ENCODE data around the gene INS.

The INS gene

DNA sequence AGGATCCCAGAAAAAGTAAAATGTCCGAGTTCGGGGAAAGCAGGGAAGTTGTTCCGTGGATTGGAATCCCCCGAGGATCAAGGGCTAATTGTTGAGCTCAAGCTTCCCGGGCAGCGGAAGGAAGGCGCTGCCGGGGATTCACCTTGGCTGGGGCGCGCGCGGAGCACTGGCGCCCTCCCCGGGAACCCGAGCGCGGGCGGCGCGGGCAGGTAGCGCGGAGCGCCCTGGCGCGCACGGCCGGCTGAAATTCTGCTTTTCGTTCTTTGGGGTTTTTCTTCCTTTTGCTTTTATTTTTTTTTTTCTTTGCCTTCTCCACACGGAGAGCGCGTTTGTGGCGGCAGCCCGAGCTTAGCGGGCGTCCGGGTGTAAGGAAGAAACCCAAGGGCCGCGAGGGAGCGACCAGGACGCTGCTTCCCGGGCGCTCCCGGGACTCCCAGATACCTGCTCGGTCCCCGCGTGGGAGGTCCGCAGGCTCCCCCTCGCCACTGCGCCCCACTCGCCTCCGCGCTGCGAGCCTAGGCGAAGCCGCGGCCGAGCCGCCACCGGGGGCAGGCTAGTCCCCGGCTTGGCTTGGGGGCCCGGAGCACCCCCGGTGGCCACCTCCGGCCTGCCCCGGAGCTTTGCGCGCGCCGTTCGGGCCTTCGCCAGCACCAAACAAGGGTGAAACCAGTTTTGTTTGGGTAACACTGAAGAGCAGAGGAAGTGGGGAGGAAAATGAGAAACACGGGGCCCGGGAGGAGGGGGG is 17.0 kb downstream of the INS start:
- no peak for DNase-seq (ENCODE audit: low spot score)

DNA sequence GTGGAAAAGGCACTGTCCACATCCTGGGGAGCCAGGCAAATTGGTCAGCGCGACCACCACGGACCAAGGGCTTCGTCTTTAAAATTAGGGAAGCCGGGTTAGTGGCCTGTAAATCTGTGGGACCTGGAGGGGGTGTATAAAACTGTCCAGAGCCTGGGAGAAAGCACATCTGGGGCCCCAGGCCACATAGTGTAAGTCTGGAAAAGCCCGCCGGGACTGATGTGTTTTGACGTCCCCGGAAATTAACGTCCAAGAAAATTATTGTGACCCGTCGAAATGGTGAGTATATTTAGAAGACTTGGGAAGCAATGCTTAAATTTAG is 17.6 kb downstream of the INS start:
- DNase-seq (ENCODE audit: low spot score): no peak

DNA sequence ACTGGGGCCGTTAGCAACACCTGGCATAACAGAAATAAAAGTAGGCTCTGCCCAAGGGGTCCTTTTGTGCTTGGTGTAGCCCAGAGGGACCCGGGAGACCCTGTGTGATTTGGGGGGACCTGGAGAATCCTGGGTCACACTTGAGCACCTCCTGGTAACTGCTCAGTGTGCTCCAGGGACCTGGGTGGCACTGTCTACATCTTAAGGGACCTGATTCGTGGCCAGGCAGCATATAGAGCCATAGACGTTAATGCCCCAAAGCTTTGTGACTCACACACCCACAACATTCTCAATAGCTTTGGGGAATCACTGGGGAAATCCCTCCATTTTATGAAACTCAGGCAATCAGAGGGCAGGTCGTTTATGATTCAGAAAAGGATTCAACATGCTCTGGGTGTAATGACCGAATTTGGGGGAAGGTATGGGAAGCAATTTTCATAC is 18.2 kb downstream of the INS start:
- no peak for DNase-seq (ENCODE audit: low spot score)

GRCh38 chr11:2142300-2142759 is 18.7 kb downstream of the INS start:
- DNase-seq (ENCODE audit: low spot score): no peak

GRCh38 chr11:2140411-2141400 is 20.3 kb downstream of the INS start:
- DNase-seq (ENCODE audit: low spot score): no peak

DNA sequence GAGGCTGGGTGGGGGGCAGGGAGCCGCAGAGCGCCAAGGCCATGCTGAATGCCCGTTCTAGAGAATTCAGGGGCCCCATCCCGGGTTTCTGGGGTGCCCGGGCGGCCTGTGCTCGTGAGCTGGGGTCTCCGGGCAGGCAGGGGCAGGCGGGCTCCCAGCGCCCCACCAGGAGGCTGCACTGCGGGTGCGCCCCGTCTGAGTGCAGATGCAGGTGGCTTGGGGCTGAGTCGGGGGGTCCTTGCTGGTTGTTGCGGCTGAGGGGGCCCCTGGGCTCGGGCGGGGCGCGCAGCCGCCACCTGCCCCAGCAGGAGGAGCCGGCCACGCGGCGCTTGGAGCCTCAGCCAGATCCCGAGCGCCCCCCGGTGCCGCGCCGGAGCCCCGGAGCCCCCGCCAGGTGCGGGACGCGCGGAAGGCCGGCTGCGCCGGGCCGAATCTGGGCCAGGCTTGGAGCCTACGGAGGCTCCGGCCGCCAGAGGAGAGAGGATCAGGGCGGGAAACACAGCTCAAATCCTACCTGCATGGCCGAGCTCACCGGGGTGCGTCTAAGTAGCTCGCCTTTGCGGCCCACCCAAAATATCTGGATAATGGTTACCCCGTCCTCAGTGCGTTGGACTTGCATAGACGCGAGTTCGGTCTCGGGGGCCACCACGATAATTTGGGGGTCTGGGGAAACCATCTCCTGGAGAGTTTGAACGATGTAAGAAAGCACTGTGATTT is 21.2 kb downstream of the INS start:
- no peak for DNase-seq (ENCODE audit: low spot score)

GRCh38 chr11:2139123-2139521 is 21.9 kb downstream of the INS start, which contains the start of gene IGF2:
Gene IGF2 (minus strand): TSS chr11:2139389. CDS start chr11:2135523, 3,866 bp downstream.
- no peak for DNase-seq (ENCODE audit: low spot score)

DNA sequence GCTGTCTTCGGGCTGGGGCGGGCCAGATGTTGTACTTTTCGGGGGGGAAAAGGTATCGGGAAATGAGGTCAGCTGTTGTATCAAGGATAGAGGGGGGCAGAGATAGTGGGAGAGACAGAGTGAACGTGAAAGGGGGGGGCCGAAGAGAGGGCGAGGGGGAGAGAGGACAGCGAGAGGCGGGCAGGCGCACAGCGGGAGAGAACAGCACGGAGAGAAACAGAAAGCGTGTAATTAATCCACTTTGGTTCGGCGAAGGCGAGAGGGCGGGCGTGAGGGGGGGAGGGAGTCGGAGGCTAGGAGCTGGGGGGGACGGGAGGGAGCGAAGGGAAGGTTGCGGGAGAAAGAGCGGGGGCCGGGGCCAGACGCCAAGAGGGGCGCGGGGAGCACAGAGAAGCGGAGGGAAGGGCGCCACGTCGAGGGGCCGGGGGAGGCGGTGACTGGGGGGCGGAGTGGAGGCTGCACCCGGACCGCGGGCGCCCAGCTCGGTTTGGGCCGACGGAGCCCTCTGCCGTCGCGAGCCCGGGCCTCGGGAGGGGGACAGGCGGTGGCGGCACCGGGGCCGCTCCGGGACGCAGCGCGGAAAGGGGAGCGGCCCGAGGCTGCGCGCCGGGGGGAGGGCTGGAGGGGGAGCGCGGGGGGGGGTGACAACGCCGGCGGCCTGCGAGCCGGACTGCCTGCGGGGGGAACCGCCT is 22.4 kb downstream of the INS start:
- no peak for DNase-seq (ENCODE audit: low spot score)

DNA sequence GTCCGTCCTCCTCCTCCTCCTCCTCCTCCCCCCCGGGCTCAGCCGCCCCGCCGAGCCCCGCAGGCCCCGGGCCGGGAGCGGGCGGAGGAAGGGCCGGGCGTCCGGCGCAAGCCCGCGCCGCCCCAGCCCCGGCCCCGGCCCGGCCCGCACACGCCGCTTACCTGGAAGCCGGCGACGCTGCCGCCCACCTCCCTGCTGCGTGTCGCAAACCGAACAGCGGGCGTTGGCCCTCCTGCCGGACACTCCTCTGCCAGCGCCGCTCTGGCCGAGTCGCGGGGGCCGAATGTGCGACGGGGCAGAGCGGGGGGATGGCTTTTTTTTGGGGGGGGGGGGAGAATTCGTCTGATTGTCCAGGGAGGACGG is 23.0 kb downstream of the INS start:
- DNase-seq (ENCODE audit: low spot score): no peak

GRCh38 chr11:2137202-2138067 is 23.6 kb downstream of the INS start:
- DNase-seq (ENCODE audit: low spot score): no peak

DNA sequence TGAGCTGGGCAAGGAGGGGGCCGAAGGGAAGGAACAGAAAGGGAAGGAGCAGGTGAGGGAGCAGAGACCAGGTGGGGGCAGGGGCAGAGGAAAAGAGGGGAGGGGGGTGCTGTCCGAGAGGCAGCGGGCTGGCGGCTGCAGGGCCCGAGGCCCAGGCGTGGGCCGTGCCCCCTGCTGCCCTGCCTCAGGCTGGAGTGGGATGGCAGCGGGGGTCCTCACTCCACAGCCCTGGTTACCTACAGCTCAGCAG is 24.1 kb downstream of the INS start:
- DNase-seq (ENCODE audit: low spot score): no peak

DNA sequence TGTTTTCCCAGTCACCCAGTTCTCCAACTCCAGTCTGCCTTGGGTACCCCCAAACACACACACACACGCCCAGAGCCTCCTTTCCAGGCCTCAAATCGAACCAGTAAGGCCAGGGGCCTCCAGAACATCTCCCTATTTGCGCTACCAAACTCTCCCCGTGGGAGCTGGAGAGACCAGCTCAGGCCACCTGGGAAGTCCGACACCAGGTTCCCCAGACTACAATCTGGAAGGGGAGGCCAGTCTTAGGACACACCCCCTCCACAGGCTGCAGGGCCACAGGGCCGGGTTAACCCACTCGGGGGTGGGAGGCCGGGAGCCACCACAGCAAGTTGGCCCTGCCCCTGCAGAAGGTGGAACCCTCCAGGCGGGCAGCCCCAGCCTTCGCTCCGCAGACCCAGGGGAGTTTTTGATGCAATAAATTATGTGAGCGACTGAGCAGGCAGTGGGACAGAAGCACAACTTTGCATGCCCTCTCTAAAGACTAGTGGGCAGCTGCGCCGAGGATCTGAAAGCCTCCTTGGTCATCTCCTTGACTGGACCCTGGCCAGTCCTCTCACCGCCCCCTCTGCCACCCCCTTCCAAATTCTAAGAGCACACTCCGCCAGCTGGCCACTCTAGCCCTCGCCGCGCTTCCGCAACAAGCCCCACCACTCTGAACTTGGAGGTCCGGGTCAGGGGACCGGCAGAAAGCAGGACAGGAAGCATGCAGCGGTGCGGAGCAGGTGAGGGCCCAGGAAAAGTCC is 24.6 kb downstream of the INS start:
- DNase-seq (ENCODE audit: low spot score): no peak

DNA sequence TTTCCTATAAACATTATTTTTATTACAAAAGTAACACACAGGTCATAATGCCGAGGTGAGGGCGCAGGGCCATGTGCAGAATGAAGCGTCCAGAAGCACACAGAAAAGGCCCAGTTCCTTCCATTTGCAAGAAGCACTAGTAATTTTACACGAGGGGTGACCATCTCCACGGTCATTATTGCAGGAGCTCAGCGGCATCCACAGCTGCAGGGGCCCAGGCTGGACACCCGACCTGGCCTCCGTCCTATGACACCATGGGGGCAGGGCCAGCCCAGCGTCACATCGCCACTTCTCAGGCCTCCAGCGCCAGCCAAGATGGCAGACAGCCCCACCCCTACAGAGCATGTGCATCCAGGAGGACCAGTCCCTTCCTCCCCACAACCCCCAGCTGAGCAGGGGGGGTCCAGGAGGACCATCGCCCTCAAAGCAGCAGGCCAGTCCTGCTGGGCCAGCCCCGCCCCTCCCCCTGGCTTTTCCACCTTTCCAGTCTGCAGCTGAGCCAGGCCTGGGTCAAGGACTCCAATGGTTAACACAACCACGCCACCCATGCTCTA is 25.3 kb downstream of the INS start:
- no peak for DNase-seq (ENCODE audit: low spot score)

DNA sequence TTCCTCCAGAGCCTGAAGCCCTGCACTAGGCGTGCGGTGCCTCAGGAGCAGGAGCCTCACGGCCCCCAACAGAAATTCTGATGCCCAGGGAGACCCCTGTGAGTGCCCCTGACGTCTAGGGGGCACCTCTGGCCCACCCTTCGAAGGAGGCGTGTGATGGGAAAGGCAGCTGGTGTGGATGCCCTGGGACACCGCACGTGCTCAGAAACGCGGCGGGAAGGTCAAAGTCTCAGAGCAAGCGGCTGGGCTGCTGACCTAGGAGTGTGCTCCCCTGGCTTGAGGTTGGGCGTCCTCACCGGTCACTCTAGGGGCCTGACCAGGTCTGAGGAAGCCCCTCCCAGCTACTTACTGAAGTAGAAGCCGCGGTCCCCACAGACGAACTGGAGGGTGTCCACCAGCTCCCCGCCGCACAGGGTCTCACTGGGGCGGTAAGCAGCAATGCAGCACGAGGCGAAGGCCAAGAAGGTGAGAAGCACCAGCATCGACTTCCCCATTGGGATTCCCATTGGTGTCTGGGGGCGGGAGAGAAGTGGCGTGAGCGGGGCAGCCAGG is 25.9 kb downstream of the INS start:
- no peak for DNase-seq (ENCODE audit: low spot score)

- DNase-seq (ENCODE audit: low spot score): no peak
These were observed 26.7 kb downstream of the INS start for GRCh38 chr11:2134022-2135010.

DNA sequence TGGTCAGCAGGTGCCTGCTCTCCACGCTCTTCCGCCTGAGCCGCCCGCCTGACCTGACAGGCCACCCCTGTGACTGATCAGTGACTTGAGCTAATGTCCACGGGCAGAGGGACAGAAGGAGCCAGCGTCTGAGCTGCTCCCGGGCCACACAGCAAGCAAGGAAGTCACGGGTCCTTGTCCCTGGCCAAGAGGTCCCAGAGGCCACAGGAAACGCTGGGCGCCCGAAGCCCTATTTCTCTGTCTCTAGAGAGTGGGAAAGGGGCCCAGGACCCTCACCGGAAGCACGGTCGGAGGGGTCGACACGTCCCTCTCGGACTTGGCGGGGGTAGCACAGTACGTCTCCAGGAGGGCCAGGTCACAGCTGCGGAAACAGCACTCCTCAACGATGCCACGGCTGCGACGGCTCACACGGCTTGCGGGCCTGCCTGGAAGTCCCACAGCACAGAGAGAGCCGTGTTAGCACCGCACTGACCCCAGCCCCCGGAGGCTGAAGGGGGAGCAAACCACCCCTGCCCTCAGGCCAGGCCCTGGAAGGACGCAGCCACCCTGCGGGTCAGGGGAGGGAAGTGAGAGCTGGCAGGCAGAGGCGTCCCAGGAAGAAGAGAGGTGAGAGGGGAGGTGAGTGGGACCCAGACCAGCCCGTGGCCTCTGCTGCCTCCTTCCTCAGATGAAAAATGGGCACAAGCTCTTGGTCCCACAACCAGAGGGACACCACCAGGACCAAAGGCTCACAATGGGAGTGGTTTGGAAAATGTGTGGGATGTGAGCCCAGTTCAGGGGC is 27.6 kb downstream of the INS start:
- no peak for DNase-seq (ENCODE audit: low spot score)

- no peak for DNase-seq (ENCODE audit: low spot score)
These were observed 28.2 kb downstream of the INS start for GRCh38 chr11:2132874-2133240.

DNA sequence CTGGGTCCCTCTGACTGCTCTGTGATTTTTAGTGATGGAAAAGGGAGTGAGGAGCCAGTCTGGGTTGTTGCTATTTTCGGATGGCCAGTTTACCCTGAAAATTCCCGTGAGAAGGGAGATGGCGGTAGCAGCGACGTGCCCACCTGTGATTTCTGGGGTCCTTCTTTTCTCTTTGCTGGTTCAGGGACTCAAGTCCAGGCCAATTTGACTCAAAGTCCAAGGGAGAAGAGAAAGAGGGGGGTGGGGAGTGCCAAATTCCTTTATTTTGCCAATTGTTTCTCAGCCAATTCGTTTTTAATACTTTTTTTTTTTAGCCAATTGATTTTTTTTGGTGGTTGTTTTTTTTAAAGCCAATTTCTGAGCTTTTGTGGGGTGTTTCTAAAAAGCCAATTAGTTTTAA is 28.8 kb downstream of the INS start:
- DNase-seq (ENCODE audit: low spot score): no peak

Data from CD4-positive, alpha-beta T cell treated with Interleukin-6 at 100 ng/mL for 8 hours (primary cell).